ENCODE data around the gene NXPH1. TPM values are rescaled to one million over a fixed set of nuclear protein-coding genes. Genes with fewer than 3 reads are reported as not detected.

NXPH1 gene
- total RNA-seq, 1 donor from 2014 or later = not detected

DNA sequence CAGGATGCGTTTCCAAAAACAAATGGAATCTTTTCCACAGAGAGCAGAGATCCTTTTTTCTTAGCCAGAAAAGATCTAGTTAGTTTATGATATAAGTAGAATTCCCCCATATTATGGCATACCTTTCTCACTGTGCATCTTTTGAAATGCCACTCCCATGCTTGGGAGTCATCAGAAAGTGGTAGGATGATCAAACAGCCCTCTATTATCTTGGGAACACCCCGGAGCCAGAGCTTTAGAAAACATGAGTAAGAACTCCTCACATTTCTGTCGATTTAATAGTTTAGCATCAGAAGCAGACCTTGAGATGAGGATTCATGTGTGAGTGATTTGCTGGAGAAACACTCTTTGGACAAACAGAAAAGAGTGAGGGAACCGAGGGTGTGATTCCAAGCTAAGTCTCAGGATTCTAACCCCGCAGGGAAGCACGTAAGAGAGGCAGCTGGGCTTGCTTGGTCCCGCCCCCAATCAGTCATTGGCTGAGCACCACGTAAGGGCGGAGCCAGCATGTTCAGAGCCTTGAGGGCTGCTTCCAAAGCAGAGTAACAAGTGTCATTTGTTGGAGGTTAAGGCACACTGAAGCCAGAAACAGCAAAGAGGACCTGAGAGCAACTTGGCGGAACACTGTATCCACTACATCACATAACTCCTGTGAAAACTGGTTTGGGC, 43.7 kb upstream of the NXPH1 start:
- Mint-ChIP-seq H3K4me3 (ENCODE audit: unreplicated experiment) (no peak overlapping the region), H3K9me3 (ENCODE audit: low read depth) (no peaks in the 10 kb centered on the region), H3K27me3 (ENCODE audit: low read depth) (peaks cover 11% of the 10 kb centered on the region), H3K4me1 (ENCODE audit: low read depth) (no peaks in the 10 kb centered on the region), H3K36me3 (ENCODE audit: low read depth) (no peaks in the 10 kb centered on the region), H3K27ac (ENCODE audit: unreplicated experiment) (no peak overlapping the region)
- no peak for DNase-seq (ENCODE audit: low spot score)
- TF ChIP-seq, protein P1, sequence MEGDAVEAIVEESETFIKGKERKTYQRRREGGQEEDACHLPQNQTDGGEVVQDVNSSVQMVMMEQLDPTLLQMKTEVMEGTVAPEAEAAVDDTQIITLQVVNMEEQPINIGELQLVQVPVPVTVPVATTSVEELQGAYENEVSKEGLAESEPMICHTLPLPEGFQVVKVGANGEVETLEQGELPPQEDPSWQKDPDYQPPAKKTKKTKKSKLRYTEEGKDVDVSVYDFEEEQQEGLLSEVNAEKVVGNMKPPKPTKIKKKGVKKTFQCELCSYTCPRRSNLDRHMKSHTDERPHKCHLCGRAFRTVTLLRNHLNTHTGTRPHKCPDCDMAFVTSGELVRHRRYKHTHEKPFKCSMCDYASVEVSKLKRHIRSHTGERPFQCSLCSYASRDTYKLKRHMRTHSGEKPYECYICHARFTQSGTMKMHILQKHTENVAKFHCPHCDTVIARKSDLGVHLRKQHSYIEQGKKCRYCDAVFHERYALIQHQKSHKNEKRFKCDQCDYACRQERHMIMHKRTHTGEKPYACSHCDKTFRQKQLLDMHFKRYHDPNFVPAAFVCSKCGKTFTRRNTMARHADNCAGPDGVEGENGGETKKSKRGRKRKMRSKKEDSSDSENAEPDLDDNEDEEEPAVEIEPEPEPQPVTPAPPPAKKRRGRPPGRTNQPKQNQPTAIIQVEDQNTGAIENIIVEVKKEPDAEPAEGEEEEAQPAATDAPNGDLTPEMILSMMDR (IDR thresholded peaks at IDR 0.05) = no peak

DNA sequence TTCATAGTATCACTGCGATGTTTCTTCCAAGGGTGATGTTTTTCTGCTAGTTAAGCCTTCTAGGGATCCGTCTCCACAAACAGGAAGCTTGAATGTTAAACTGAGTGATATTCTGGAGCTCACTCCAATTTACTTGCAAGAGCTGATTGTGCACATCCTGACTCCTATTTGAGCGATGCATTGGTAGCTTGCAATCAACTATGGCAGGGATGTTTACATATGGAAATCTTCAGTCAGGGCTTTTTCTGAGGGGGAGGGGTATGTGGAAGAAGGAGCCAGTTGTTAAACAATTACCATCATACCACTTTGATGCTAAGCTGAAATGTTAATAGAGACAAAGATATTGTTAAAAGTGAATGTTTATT, 43.2 kb upstream of the NXPH1 start:
- DNase-seq (ENCODE audit: low spot score) = no peak
- Mint-ChIP-seq H3K4me1 (ENCODE audit: low read depth) (no peaks in the 10 kb centered on the region), H3K36me3 (ENCODE audit: low read depth) (no peaks in the 10 kb centered on the region), H3K27ac (ENCODE audit: unreplicated experiment) (no peak overlapping the region), H3K27me3 (ENCODE audit: low read depth) (peaks cover 11% of the 10 kb centered on the region), H3K9me3 (ENCODE audit: low read depth) (no peaks in the 10 kb centered on the region), H3K4me3 (ENCODE audit: unreplicated experiment) (no peak overlapping the region)
- TF ChIP-seq, protein P1 (IDR thresholded peaks at IDR 0.05) = no peak

DNA sequence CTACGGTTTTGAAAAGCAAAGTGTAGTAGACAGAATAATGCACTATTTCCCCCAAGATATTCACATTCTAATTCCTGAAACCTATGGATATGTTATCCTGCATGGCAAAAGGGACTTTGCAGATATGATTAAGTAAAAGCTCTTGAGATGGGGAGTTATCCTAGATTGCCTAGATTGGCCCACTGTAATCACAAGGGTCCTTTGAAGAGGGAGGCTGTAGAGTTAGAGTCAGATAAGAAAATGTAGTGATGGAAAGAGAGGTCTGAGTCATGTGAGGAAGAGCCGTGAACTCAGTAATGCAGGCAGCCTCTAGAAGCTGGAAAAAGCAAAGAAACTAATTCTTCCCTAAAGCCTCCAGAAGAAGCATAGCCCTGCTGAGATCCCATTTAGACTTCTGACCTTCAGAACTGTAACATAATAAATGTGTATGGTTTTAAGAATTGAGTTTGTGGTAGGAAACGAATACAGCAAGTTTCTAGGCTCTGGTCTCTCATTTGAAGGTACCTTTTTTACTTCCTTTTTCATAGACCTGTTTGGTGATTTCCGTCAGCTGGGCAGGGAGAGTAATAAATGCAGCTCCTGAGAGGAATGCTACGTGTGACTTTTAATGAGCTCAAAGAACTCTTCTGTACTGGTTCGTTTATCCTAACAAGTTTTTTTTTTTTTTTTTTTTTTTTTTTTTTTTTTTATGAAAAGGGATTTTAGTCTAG, 41.9 kb upstream of the NXPH1 start:
- TF ChIP-seq, protein P1 (IDR thresholded peaks at IDR 0.05) = no peak
- peaks cover 5% of the 10 kb centered on the region for H3K9me3 Mint-ChIP-seq (ENCODE audit: low read depth)
- H3K27me3 Mint-ChIP-seq (ENCODE audit: low read depth) = peaks cover 7% of the 10 kb centered on the region
- no peaks in the 10 kb centered on the region for H3K36me3 Mint-ChIP-seq (ENCODE audit: low read depth)
- no peak overlapping the region for H3K27ac Mint-ChIP-seq (ENCODE audit: unreplicated experiment)
- no peak for DNase-seq (ENCODE audit: low spot score)
- no peaks in the 10 kb centered on the region for H3K4me1 Mint-ChIP-seq (ENCODE audit: low read depth)
- H3K4me3 Mint-ChIP-seq (ENCODE audit: unreplicated experiment) = no peak overlapping the region

DNA sequence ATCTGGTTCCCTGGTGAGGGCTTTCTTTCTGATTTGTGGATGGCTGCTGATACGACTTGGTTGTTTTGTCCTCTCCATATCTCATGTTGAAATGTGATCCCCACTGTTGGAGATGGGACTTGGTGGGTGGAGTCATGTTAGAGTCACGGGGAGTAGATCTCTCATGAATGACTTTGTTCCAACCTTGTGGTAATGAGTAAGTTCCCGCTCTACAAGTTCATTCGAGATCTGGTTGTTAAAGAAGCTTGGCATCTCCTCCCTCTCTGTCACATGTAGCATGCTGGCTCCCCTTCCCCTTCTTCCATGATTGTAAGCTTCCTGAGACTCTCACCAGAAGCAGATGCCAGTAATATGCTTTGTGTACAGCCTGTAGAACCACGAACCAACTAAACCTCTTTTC, 37.1 kb upstream of the NXPH1 start:
- TF ChIP-seq, protein P1 (IDR thresholded peaks at IDR 0.05) = no peak
- no peak overlapping the region for H3K27ac Mint-ChIP-seq (ENCODE audit: unreplicated experiment)

DNA sequence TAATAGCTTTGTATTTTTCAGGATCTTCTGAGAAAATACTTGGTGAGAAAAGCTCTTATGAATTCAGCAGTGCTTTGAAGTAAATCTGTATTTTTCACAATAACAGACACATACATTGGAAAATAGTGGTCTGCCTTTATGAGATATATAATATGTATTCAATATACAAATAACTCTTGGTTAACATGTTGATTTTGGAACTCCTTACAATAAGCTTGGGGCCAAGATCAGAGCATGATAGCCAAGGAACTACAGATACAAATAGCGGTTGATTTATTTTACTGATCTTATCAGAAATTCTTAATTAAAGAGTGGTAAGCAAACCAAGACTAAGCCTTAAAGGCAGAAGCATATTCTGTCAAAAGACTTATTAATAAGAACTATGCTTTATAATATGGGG, 24.5 kb upstream of the NXPH1 start:
- no peaks in the 10 kb centered on the region for H3K9me3 Mint-ChIP-seq (ENCODE audit: low read depth)
- TF ChIP-seq, protein P1 (IDR thresholded peaks at IDR 0.05) = no peak
- H3K27ac Mint-ChIP-seq (ENCODE audit: unreplicated experiment) = no peak overlapping the region
- DNase-seq (ENCODE audit: low spot score) = no peak
- H3K27me3 Mint-ChIP-seq (ENCODE audit: low read depth) = peaks cover 3% of the 10 kb centered on the region
- no peaks in the 10 kb centered on the region for H3K36me3 Mint-ChIP-seq (ENCODE audit: low read depth)
- no peaks in the 10 kb centered on the region for H3K4me1 Mint-ChIP-seq (ENCODE audit: low read depth)
- H3K4me3 Mint-ChIP-seq (ENCODE audit: unreplicated experiment) = no peak overlapping the region

More for the DNA sequence above, 37.1 kb upstream of the NXPH1 start:
- Mint-ChIP-seq H3K4me1 (ENCODE audit: low read depth) (no peaks in the 10 kb centered on the region), H3K27me3 (ENCODE audit: low read depth) (no peaks in the 10 kb centered on the region), H3K36me3 (ENCODE audit: low read depth) (no peaks in the 10 kb centered on the region), H3K9me3 (ENCODE audit: low read depth) (peaks cover 5% of the 10 kb centered on the region), H3K4me3 (ENCODE audit: unreplicated experiment) (no peak overlapping the region)
- no peak for DNase-seq (ENCODE audit: low spot score)

Data from chondrocyte (in vitro differentiated cells).